Fibroblast of lung (primary cell): Measurements from ENCODE around the gene HOXC12. TPM values are rescaled to one million over a fixed set of nuclear protein-coding genes. Genes with fewer than 3 reads are reported as not detected.

Source experiments
- DNase-seq, 2 donors: peaks; one replicate each; pipeline versions ENCODE4 v3.0.0 to v3.0.0-alpha.2; 2010; ENCODE audit warnings: low read depth in 2 of 2
- H2AFZ ChIP-seq: 2 replicates; pipeline ENCODE4 v1.5.1; 2012; ENCODE audit warnings: low read length, control low read depth, inconsistent platforms
- H3K27ac ChIP-seq: 2 replicates; pipeline ENCODE4 v1.5.1; 2011; ENCODE audit warnings: low read length, control low read depth; ENCODE audit not compliant: insufficient read depth
- H3K27me3 ChIP-seq: 2 replicates; pipeline ENCODE4 v1.5.1; 2011; ENCODE audit warnings: mild to moderate bottlenecking, low read length; ENCODE audit not compliant: control insufficient read depth, insufficient read depth
- H3K36me3 ChIP-seq: 2 replicates; pipeline ENCODE4 v1.5.1; 2011; ENCODE audit warnings: low read length; ENCODE audit not compliant: control insufficient read depth, insufficient read depth
- H3K4me1 ChIP-seq: 2 replicates; pipeline ENCODE4 v1.5.1; 2011; ENCODE audit warnings: low read length; ENCODE audit not compliant: control insufficient read depth, insufficient read depth; ENCODE audit errors: extremely low read depth
- H3K4me2 ChIP-seq: 2 replicates; pipeline ENCODE4 v1.5.1; 2011; ENCODE audit warnings: low read length, control low read depth; ENCODE audit not compliant: insufficient read depth; ENCODE audit errors: extremely low read depth
- H3K4me3 ChIP-seq, 4 experiments: fragments of 200-600 bp in 1 of 4; sonication (generic) in 1 of 4; replicated peaks in 1 of 4; 2 replicates each; pipeline ENCODE4 v1.5.1; 2011 to 2016; ENCODE audit warnings: low read length in 4 of 4, low read depth in 3 of 4, mild to moderate bottlenecking in 3 of 4, control low read depth in 2 of 4, inconsistent platforms in 1 of 4, mixed read lengths in 1 of 4; ENCODE audit not compliant: insufficient read depth in 1 of 4; ENCODE audit errors: control extremely low read depth in 1 of 4
- H3K79me2 ChIP-seq: 2 replicates; pipeline ENCODE4 v1.5.1; 2012; ENCODE audit warnings: mild to moderate bottlenecking, low read length, inconsistent platforms; ENCODE audit not compliant: control insufficient read depth, insufficient read depth
- H3K9ac ChIP-seq: 2 replicates; pipeline ENCODE4 v1.5.1; 2011; ENCODE audit warnings: mild to moderate bottlenecking, low read length, control low read depth; ENCODE audit not compliant: insufficient read depth
- H3K9me3 ChIP-seq: 2 replicates; pipeline ENCODE4 v1.5.1; 2012; ENCODE audit warnings: low read depth, low read length; ENCODE audit not compliant: control insufficient read depth, insufficient read depth
- H4K20me1 ChIP-seq: 2 replicates; pipeline ENCODE4 v1.5.1; 2011; ENCODE audit warnings: low read length; ENCODE audit not compliant: control insufficient read depth, insufficient read depth; ENCODE audit errors: extremely low read depth
- EZH2 ChIP-seq: IDR thresholded peaks from 2 replicates; pipeline ENCODE4 v1.5.1; 2012; ENCODE audit warnings: low read length, control low read depth, mild to moderate bottlenecking; ENCODE audit errors: missing control alignments
- polyA plus RNA-seq, 2 donors: library from polyadenylated mRNA; depleted of rRNA in 1 of 2; stranded (reverse) in 1 of 2; unstranded in 1 of 2; fragments of >200 nt; gene quantifications; 2 replicates each; pipeline ENCODE4 v1.2.1, GENCODE V29; 2011 to 2012; ENCODE audit warnings: missing spikeins in 1 of 2
- total RNA-seq: library from RNA; depleted of rRNA; stranded (reverse); fragments of >200 nt; gene quantifications from 2 replicates; pipeline ENCODE4 v1.2.1, GENCODE V29; 2014
- TF ChIP-seq, protein P1 (sequence below), 2 donors: IDR thresholded peaks in 1 of 2; conservative IDR thresholded peaks in 1 of 2; 1 replicate in 1 of 2; 2 replicates in 1 of 2; pipeline ENCODE4 v1.5.1; 2011 to 2012; ENCODE audit warnings: low read length in 2 of 2, control low read depth in 1 of 2, inconsistent platforms in 1 of 2, low read depth in 1 of 2, mild to moderate bottlenecking in 1 of 2

Gene HOXC12
- total and polyA plus RNA-seq, 2 donors (not counting 1 experiment from before 2014, with no cell fraction given), result not detected

DNA sequence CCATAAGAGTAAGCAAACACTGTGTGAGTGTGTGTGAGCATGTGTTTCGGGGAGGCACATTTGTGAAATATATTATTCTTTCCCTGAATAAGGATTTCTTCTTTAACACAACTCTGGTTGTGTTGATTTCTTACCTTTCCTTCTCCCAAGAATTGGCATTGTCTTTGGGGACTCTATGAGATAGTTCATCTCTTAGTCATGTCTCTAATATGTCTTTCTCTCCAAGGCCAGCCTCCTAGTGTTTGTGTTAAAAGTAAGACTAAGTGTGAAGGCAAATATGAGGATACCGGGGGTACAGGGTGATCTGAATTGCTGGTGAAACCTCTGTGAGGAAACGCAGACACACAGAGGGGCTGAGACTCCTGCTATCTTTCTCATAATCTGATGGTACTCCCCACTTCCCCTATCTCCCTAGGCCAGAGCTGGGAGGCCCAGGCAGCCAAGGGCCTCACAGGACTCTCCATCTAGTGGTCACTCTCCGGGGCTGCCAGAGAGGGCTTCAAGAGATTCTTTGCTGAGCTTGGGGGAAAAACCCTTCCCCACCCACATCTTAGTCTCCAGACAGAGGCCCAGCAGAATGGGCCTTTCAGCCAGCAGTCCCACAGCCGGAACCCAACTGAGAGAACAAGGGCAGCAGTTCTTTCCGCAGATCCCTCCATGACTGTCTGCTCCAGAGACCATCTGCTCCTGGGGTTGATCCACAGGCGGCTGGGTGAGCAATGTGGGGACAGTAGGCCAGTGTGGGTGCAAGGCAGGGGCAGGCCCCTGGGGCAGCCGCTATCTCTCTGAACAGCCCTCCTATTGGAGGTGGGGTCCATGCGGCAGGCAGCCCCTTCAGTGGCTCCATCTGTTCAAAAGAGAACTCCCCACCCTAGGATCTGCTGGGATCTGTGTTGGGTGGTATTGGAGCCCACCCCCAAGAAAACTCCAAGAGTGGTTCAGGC is 5.8 kb upstream of the HOXC12 start:
- Histone ChIP-seq H3K4me1 (no peaks in the 10 kb centered on the region), H3K79me2 (no peaks in the 10 kb centered on the region), H3K27ac (no peak overlapping the region), H3K4me3 (no peak overlapping the region), H3K9me3 (no peaks in the 10 kb centered on the region), H3K27me3 (peaks cover 91% of the 10 kb centered on the region), H4K20me1 (peaks cover 2% of the 10 kb centered on the region), H3K4me2 (no peak overlapping the region), H2AFZ (no peak overlapping the region), H3K36me3 (no peaks in the 10 kb centered on the region), H3K9ac (no peak overlapping the region)
- DNase-seq, result no peak
- no peak for TF ChIP-seq EZH2
- TF ChIP-seq, protein P1, sequence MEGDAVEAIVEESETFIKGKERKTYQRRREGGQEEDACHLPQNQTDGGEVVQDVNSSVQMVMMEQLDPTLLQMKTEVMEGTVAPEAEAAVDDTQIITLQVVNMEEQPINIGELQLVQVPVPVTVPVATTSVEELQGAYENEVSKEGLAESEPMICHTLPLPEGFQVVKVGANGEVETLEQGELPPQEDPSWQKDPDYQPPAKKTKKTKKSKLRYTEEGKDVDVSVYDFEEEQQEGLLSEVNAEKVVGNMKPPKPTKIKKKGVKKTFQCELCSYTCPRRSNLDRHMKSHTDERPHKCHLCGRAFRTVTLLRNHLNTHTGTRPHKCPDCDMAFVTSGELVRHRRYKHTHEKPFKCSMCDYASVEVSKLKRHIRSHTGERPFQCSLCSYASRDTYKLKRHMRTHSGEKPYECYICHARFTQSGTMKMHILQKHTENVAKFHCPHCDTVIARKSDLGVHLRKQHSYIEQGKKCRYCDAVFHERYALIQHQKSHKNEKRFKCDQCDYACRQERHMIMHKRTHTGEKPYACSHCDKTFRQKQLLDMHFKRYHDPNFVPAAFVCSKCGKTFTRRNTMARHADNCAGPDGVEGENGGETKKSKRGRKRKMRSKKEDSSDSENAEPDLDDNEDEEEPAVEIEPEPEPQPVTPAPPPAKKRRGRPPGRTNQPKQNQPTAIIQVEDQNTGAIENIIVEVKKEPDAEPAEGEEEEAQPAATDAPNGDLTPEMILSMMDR (conservative IDR thresholded peaks at IDR 0.05 in 1 of 2, IDR thresholded peaks at IDR 0.05 in 1 of 2; ENCODE audit: low read depth in 1 of 2, low read length in 2 of 2), result no peak

DNA sequence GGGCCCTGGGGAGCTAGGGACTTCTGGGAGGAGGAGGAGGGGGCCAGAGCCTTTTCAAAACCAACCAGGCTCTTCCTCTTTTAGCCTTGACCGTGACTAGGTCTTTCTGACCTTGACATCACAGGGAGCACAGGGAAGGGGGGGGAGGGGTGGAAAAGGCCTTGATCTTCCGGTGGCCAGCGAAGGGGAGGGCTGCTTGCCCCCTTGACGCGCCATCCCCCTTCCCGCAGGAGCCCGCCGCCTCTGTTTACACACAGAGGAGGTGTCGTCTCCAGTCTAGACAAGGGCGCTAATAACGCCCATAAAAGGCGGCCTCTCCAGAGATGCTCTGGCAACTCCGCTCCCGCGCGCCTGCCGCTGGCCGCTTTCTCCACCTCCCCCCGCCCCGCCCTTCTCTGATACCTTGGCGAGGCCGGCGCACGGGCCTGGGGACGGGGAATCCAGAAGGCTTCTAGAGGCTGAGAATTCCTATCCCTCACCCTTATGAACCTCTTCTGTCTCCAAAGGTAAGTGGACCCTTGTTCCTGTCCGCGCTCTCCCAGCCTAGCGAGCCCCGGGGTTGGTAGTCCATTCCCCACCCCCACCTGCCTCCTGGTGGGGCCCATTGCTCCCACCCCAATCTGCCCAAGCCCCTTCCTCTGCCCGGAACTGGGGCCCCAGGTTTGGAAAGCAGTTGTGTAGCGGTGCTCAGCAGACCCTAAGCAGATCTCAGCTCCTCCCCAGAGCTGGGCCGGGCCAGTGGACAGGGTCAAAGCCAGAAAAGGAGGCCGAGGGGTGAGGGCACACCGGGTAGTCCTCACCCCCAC is 4.9 kb upstream of the HOXC12 start:
- Histone ChIP-seq H2AFZ (no peak overlapping the region), H3K9ac (no peak overlapping the region), H3K36me3 (no peaks in the 10 kb centered on the region), H3K4me2 (no peak overlapping the region), H4K20me1 (peaks cover 2% of the 10 kb centered on the region), H3K27ac (no peak overlapping the region), H3K4me3 (no peak overlapping the region), H3K4me1 (no peaks in the 10 kb centered on the region), H3K9me3 (no peaks in the 10 kb centered on the region), H3K79me2 (no peaks in the 10 kb centered on the region), H3K27me3 (peaks cover 91% of the 10 kb centered on the region)
- DNase-seq, result no peak
- TF ChIP-seq, protein P1 (conservative IDR thresholded peaks at IDR 0.05 in 1 of 2, IDR thresholded peaks at IDR 0.05 in 1 of 2; ENCODE audit: low read depth in 1 of 2, low read length in 2 of 2), result no peak
- TF ChIP-seq EZH2, result no peak

DNA sequence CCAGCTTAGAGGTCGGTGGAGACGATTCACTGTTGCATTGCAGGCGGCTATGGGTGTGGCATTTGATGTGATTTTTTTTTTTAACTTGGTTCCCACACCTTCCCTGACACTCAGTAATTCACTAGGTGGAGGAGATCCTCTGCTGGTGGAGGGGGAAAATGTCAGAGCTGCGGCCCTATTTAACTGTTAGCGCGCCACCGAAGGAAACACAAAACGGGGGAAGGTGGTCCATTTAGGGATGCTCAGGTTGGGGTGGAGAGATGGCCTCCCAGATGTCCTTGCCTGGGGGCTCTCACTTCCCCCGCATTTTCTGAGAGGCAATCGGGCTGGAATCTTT is 4.3 kb upstream of the HOXC12 start:
- TF ChIP-seq, protein P1 (conservative IDR thresholded peaks at IDR 0.05 in 1 of 2, IDR thresholded peaks at IDR 0.05 in 1 of 2; ENCODE audit: low read depth in 1 of 2, low read length in 2 of 2), result no peak
- no peak for TF ChIP-seq EZH2
- Histone ChIP-seq H3K27me3 (peaks cover 91% of the 10 kb centered on the region), H3K4me1 (no peaks in the 10 kb centered on the region), H3K79me2 (no peaks in the 10 kb centered on the region), H2AFZ (no peak overlapping the region), H3K9me3 (no peaks in the 10 kb centered on the region), H3K36me3 (no peaks in the 10 kb centered on the region), H4K20me1 (peaks cover 2% of the 10 kb centered on the region), H3K27ac (no peak overlapping the region), H3K4me2 (no peak overlapping the region), H3K9ac (no peak overlapping the region), H3K4me3 (no peak overlapping the region)
- DNase-seq, result no peak
